Colon (tissue), 2 donors: ENCODE results near the gene TUBA3D.
"Not testable (repeated sequence)": the region's sequence is repeated elsewhere in the genome, so short reads cannot be mapped to it uniquely, and the experiment has no call there.

ENCODE experiments used
- FAIRE-seq: peaks from 2 replicates; lab custom pipeline; 2012; peaks lifted over from hg19 to GRCh38; lab: Jason Lieb, UNC
- donor health status: control.
- donor health status: control.

Gene TUBA3D

DNA sequence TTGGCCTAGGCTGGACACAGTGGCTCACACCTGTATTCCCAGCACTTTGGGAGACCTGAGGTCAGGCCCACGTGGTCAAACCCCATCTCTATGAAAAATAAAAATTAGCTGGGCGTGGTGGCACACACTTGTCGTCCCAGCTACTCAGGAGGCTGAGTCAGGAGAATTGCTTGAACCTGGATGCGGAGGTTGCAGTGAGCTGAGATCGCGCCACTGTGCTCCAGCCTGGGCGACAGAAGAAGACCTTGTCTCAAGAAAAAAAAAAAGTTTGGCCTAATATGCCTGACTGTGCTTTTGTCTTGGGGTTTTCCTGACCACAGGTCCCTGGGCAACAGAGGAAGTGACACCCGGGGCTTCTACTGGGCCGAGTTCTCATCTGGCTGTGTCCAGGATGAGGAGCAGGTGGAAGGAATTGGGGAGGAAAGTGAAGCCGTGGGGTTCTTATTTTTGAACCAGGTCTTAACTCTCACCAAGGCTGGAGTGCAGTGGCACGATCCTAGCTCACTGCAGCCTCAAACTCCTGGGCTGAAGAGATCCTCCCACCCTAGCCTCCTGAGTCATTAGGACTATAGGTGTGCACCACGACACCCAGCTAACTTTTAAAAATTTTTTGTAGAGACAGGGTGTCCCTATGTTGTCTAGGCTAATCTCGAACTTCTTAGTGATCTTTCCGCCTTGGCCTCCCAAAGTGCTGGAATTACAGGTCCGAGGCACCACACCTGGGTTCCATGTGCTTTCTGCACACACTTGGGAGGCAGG lies 38.7 kb downstream of the TUBA3D start:
- FAIRE-seq: not testable (repeated sequence)

DNA sequence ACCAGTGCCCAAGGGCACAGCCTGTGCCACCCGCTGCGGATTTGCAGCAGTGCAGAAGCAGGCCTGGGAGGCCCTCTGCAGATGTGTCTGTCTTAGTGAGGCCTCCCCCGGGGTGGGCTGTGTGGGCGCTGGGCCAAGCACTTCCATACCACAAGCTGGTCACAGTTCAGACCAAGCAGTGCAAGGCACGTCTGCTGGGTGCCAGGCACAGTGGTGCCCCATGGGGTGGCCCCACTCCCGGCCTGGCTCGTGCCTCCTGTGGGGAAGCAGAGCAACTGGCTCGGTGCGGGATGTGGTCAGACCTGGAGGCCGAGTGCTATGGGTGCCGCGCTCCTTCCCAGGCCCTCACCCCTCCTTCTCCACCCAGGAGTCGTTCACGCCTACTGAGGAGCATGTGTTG lies 39.3 kb downstream of the TUBA3D start:
- not testable (repeated sequence) for FAIRE-seq

- no peak for FAIRE-seq
These were observed 40.1 kb downstream of the TUBA3D start for GRCh38 chr2:131516011-131516410.

DNA sequence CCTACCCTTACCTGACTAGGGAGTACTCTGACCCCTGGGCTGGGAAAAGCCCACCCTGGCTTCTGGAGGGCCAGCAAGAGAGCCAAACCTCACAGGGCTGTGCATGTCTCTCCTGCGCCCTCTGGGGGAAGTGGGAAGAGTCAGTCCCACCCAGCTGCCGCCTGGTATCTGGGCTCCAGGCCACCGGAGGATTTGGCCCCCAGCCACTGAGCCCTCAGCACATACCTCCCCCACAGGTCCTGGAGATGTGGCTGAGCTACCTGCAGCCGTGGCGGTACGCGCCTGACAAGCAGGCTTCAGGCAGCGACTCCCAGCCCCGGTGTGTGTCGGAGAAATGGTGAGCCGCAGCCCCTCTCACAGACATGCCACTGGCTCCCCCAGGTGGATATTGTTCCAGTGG lies 40.7 kb downstream of the TUBA3D start:
- not testable (repeated sequence) for FAIRE-seq

GRCh38 chr2:131517106-131517831 lies 41.4 kb downstream of the TUBA3D start:
- no peak for FAIRE-seq

GRCh38 chr2:131517856-131518255 lies 41.9 kb downstream of the TUBA3D start:
- not testable (repeated sequence) for FAIRE-seq

DNA sequence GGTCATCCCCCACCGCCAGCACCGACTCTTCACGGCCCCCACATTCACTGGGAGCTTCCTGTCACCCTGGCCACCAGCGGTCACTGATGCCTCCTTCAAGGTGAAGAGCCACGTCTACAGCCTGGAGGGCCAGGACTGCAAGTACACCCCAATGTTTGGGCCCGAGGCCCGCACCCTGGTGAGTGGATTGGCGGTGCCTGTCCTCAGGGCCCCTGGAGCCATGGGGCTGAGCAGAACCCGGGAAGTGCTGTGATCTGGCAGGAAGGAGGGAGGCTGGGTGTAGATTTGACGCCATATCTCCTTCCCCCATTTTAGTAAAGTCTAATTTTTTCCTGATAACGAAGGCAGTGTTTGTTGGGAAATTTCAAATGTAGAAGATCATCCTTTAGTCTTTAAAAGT lies 42.6 kb downstream of the TUBA3D start:
- FAIRE-seq: not testable (repeated sequence)

GRCh38 chr2:131519466-131519865 lies 43.5 kb downstream of the TUBA3D start:
- FAIRE-seq: no peak

- not testable (repeated sequence) for FAIRE-seq
These were observed 44.1 kb downstream of the TUBA3D start for GRCh38 chr2:131519871-131520470.

DNA sequence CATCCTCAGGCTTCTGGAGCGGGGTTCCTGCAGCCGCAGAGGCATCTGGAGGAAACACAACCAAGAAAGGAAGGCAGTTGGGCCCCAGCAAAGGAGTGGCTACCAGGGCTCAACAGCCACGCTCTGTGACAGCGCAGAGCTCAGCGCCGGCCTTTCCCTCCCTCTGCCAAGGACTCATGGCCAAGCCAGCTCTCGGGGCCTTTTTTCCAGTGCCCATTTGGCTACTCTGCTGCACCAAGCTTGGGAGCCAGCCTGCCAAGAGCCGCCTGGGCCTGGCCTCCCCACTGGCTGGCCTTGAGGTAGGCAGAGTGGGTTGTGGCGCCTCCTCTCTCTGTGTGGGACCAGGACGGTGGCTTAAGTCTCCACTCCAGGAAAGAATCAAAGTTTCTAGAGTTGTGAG lies 44.6 kb downstream of the TUBA3D start:
- no peak for FAIRE-seq

DNA sequence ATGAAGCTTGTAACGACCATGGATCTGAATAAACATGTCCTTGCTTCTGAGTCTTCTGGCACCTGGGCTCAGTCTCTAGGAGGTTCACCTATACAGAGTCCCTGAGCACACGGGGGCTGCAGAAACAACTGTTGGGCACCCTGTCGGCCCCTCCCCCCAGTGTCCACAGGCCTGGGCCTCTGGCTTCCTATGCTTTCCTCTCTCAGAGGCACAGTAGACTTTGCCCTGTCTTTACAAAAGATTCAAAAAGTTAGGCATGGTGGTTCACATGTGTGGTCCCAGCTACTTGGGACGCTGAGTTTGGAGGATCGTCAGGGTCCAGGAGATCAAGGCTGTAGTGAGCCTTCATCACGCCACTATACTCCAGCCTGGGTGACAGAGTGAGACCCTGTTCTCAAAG lies 45.6 kb downstream of the TUBA3D start:
- FAIRE-seq: not testable (repeated sequence)

- no peak for FAIRE-seq
These were observed 46.3 kb downstream of the TUBA3D start for GRCh38 chr2:131521961-131522781.

DNA sequence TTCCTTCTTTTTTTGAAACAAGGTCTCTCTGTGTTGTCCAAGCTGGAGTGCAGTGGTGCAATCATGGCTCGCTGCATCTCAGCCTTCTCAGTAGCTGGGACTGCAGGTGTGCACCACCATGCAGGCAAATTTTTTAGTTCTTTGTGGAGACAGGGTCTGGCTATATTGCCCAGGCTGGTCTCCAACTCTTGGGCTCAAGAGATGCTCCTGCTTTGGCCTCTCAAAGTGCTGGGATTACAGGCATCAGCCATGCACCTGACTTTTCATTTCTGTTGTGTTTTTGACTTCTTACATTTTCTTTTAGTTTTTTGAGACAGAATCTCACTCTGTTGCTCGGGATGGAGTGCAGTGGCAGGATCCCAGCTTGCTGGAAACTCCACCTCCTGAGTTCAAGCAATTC lies 49.3 kb downstream of the TUBA3D start:
- not testable (repeated sequence) for FAIRE-seq

- FAIRE-seq: not testable (repeated sequence)
These were observed 51.4 kb downstream of the TUBA3D start, which contains the start of gene CCDC74A for GRCh38 chr2:131527131-131528001. Gene CCDC74A, plus strand, starts transcription at chr2:131527888. Its CDS starts 83 bp downstream, at chr2:131527971.

DNA sequence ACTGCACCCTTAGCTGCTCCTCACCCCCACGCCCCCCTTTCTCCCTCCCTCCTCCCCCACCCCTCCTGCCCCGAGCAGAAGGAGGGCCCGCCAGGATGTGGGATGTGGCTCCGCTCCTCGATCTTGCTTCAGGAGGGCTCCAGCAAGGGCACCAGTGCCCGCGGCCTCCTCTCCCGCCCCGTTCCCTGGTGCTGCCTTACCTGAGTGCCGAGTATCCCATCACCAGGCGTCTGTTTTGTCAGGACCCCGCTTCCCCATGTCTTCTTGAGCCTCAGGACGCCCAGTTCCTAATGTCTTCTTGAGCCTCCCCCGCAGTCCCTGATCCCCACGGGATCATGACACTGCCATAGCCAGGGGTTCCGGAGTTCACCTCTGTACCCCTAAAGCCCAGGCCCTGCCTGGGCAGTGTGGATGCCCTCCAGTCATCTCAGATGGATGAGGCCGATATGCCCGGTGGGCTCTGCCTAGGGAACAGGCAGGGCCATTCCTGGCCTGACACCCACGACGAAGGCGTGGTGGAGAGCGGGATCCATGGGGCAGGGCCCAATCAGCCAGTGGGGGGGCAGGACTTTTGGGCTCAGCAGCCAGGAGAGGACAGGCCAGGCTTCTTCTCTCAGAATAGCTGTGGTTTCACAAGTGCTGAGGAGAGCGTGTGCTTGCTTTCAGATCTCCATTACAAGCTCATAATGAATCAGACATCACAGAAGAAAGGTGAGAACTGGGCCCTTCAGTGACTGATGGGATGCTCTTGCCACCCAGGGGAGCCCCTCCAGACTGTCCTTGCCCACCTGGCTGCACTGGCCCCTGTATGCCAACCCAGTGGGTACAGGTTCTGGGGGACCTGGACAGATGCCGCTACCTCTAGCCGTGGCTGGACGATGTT lies 53.3 kb downstream of the TUBA3D start:
- FAIRE-seq: not testable (repeated sequence)

GRCh38 chr2:131529864-131530445 lies 54.0 kb downstream of the TUBA3D start:
- not testable (repeated sequence) for FAIRE-seq

DNA sequence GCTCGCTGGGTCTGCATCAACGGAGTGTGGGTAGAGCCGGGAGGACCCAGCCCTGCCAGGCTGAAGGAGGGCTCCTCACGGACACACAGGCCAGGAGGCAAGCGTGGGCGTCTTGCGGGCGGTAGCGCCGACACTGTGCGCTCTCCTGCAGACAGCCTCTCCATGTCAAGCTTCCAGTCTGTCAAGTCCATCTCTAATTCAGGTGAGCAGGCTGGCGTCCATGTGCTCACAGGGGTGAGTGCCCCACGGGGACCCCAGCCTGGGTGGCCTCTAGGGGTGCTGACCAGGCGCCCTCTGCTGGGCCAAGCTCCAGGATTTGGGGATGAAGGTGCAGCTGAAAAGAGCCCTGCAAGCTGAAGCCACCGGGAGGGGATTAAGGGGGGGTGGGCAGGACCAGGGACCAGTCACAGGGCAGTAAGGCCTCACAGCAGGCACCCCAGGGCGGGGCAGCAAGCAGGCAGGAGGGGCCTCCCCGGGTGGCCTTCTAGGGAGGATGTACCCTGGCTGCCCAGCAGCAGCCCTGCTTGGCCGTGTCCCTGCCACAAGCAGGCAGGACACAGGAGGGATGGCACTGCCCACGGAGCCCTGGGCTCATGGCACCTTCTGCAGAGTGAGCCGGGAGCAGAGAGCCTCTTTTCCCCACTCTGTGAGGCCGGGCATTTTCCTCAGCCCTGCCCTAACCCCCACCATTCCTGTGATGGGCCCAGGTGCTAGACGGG lies 54.9 kb downstream of the TUBA3D start:
- FAIRE-seq: not testable (repeated sequence)

DNA sequence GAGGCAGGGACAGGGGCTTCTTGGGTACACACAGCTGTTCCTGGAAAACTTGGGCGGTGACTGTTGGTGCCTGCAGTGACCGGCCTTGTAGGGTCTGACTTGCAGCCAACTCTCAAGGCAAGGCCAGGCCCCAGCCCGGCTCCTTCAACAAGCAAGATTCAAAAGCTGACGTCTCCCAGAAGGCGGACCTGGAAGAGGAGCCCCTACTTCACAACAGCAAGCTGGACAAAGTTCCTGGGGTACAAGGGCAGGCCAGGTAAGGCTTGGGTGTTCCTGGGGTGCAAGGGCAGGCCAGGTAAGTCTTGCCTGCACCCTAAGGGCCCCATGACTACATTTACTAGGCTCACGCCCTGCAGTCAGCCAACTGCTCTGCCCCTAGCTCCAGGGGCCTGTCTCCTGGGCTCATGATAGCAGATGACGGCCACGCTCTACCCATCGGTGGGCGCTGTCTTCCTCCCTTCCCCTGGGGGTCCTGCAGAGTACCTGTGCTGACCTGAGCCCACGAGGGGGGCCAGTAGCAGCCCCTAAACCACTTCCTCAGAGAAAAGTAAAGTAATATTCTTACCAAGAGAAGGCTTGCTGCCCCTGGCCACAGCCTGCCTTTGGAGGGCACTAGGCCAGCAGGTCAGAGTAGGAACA lies 55.7 kb downstream of the TUBA3D start:
- FAIRE-seq: not testable (repeated sequence)
